Colon (tissue), 2 donors: ENCODE data around the gene EGLN3.

ENCODE experiments used
- FAIRE-seq: peaks from 2 replicates; lab custom pipeline; 2012; peaks lifted over from hg19 to GRCh38; lab: Jason Lieb, UNC
- donor health status: control.
- donor health status: control.

Gene EGLN3

GRCh38 chr14:33962016-33962415 lies 11.1 kb upstream of the EGLN3 start:
- FAIRE-seq = no peak

GRCh38 chr14:33959692-33960151 lies 8.8 kb upstream of the EGLN3 start:
- no peak for FAIRE-seq

- no peak for FAIRE-seq
These were observed 7.8 kb upstream of the EGLN3 start for GRCh38 chr14:33958605-33959226.

- FAIRE-seq = no peak
These were observed 7.1 kb upstream of the EGLN3 start for GRCh38 chr14:33957993-33958392.

- no peak for FAIRE-seq
These were observed 6.4 kb upstream of the EGLN3 start for GRCh38 chr14:33957299-33957698.

DNA sequence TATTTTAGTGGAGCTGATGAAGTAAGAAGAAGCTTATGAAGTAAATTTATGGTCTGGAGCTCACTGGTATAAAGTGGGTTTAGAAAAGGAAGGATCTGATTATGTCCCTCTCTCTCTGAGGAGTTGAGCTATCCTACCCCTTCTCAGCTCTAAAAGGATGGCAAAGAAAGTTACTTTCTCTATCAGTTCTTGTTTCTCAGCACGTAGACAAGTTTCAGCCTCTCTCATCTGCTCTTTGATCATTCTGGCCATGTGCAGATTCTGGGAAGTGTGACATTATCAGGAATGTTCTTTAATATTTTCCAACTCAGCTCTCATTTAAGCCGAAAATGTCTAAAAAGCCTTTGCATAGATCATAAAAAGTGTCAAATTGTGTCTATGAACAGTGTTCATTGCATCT lies 5.8 kb upstream of the EGLN3 start:
- FAIRE-seq = no peak

- no peak for FAIRE-seq
These were observed 3.2 kb upstream of the EGLN3 start for GRCh38 chr14:33954016-33954598.

DNA sequence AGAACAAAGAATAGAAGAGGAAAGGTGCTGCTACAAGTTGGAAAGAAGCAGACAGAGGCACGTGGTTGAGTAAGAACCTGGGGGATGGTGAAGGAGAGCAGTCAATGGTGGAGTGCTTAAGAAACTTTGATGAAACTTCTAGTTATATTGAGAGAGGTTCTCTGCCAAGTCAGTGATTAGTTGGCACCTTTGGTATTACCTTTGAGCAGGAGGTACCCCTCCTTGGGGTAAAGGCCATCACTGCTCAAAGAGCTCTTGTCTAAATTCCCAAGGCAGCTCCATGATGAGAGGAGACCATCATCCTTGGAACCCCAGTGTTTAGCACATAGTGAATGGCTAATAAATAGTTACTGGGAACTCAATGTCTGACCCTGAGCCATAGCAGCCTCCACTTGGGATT lies 1.7 kb upstream of the EGLN3 start:
- FAIRE-seq = no peak

GRCh38 chr14:33951183-33951840 lies 438 bp upstream of the EGLN3 start:
- no peak for FAIRE-seq

DNA sequence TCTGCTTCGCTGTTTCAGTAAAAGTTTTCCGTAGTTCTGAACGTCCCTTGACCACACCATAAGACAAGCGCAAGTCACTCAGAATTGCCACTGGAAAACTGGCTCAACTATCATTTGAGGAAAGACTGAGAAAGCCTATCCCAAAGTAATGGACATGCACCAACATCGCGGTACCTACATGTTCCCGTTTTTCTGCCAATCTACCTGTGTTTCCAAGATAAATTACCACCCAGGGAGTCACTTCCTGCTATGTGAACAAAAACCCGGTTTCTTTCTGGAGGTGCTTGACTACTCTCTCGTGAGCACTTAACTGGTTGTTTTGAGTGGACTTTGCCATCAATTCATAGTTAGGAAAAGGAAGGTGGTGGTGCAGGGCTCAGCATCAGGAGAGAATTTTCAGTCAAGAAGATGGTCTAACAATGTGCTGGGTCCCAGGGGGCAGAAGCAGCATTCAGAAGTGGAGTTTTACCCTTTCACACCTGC lies 1.4 kb downstream of the EGLN3 start:
- FAIRE-seq = no peak

- no peak for FAIRE-seq
These were observed 1.9 kb downstream of the EGLN3 start for GRCh38 chr14:33948869-33949408.

GRCh38 chr14:33948145-33948868 lies 2.6 kb downstream of the EGLN3 start:
- FAIRE-seq = no peak

DNA sequence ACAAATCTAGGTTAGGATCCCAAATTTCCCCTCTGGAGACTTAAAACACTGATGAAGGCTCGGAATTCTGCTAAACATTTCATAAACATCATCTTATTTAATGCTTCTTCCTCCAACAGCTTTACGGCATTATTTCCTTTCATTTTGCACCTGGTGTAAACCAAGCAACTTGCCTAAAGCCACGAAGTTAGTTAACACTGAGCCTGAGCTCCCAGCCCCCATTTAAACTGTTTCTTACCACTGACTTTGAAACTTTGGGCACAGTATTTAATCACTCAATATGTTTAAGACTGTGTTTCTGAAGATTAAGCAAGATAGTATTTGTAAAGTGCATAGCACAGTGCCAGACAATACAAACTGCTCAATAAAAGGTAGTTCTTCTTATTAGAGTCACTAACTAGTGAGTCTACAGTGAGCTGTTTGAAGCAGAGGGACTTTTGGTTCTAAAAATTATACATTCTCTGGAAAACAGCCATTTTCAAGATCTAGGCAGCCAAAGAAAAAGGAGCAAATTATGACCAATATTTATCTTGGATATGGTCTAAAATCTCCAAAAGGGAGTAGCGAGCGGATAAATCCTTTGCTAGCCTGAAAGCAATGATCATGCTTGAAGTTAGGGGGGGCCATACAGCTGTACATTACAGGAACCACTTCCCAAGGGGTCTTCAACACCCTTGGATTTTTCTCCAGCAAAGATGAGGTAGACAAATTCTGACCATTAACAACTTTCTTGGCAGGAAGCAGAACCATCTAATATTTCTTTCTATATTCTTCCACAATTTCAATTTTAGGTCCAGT lies 4.0 kb downstream of the EGLN3 start:
- no peak for FAIRE-seq

DNA sequence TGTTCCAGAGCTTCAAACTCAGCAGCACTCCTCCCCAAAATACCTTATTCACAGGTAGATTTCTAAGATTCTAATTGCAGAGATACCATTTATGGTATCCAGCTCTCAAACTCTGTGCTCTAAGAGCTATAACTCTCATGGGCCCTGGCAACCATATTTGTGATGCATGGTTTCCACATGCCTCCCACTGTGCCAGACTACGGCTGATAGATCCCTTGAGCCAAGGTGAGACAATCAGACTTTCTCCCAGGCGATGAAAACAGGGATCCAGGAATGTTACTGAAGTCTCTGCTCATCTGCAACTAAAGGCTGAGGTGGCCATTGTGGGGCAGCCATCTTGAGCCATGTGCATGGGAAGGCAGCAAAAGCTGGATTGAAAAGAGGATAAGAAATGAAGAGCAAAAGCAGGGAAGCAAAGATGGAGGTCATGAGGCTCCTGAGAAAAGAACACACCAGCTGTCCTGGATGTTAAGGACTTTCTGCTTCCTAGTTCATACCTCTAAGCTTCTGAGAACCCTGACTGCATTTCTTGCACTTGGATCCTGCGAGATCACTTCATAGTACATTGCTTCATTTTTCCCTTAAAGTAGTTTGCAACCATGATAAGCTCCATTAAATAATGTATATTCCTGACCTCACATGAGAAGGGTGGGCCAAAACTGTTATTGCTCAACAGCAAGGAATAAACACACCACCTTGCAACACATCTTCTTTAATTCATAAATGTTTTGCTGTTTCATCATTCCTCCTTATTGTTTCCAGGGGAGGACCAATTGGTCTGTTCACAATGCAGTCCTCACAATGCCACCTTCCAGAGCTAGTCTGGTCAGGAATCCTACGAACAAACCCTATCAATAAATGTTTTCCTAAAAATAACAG lies 5.4 kb downstream of the EGLN3 start:
- no peak for FAIRE-seq

- FAIRE-seq = no peak
These were observed 7.6 kb downstream of the EGLN3 start for GRCh38 chr14:33943096-33943883.

DNA sequence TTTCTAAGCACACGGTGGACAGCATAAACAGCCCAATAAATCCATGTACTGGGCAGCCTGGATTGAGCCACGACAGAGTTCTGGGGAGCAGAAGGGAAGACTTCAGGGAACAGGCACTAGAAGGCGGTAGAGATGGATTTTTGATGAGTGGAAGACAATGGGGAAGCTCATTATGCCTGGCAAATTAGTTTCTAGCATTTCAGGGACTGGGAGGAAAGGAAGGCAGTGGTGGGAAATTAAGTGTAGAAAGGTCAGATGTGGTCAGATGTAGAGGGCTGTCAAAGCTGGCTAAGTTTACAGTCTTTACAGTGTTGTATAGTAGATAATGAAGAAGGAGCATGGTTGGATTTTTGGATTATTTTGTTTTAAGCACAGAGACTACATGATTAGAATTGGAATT lies 9.2 kb downstream of the EGLN3 start:
- no peak for FAIRE-seq

GRCh38 chr14:33940561-33941011 lies 10.3 kb downstream of the EGLN3 start:
- FAIRE-seq = no peak

GRCh38 chr14:33938131-33938949 lies 12.5 kb downstream of the EGLN3 start:
- no peak for FAIRE-seq

- no peak for FAIRE-seq
These were observed 14.5 kb downstream of the EGLN3 start for GRCh38 chr14:33936391-33936790.
